ENCODE data around the gene GPX1. TPM values are rescaled to one million over a fixed set of nuclear protein-coding genes. Genes with fewer than 3 reads are reported as not detected.
A peak's percentile ranks its signal among the peaks of the same experiment; 100 is the strongest.
"Not testable (repeated sequence)": the region's sequence is repeated elsewhere in the genome, so short reads cannot be mapped to it uniquely, and the experiment has no call there.

Gene GPX1
- polyA plus RNA-seq, 3 donors: 1,287 to 2,105 (median 1,394) TPM

DNA sequence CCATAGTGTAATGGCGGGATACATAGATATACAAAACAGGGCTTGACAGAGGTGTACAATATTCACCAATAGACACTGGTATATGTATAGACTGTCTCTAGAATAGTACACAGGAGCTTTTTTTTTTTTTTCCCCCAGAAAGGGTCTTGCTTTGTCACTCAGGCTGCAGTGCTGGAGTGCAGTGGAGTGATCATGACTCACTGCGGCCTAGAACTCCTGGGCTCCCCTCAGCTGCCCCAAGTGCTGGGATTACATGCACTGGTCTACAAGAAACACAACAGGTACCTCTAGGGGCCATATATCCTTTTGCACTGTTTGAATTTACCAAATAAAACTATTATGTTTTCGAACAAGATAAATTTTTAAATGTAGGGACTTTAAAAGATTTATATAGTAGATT lies 41.3 kb upstream of the GPX1 start:
- Histone ChIP-seq H2AFZ (ENCODE audit: insufficient read depth, low read depth, low read length, poor library complexity, severe bottlenecking) (no peak overlapping the region), H3K4me3 (replicated peaks in 1 of 3; ENCODE audit: low read depth in 2 of 3, low read length in 3 of 3) (no peak overlapping the region), H4K20me1 (ENCODE audit: insufficient read depth, low read length) (peaks cover 100% of the 10 kb centered on the region), H3K9ac (ENCODE audit: insufficient read depth, low read length, poor library complexity, severe bottlenecking) (no peak overlapping the region), H3K79me2 (ENCODE audit: insufficient read depth, low read length) (peaks cover 100% of the 10 kb centered on the region), H3K27ac (ENCODE audit: low read depth in 1 of 2, low read length in 2 of 2) (no peak overlapping the region), H3K27me3 (ENCODE audit: control insufficient read depth in 2 of 2, insufficient read depth in 2 of 2, low read length in 2 of 2) (no peaks in the 10 kb centered on the region), H3K9me3 (replicated peaks in 1 of 2; ENCODE audit: control insufficient read depth in 1 of 2, insufficient read depth in 1 of 2, low read length in 2 of 2) (no peaks in the 10 kb centered on the region), H3K36me3 (replicated peaks in 1 of 2; ENCODE audit: control insufficient read depth in 1 of 2, insufficient read depth in 2 of 2, low read length in 2 of 2) (peaks cover 12 to 55% of the 10 kb centered on the region in 2 donors), H3K4me2 (replicated peaks; ENCODE audit: extremely low read depth, low read length, poor library complexity, severe bottlenecking) (no peak overlapping the region), H3K4me1 (ENCODE audit: control insufficient read depth in 1 of 2, insufficient read depth in 2 of 2, low read length in 2 of 2) (peaks cover 25 to 40% of the 10 kb centered on the region in 2 donors)
- peaks cover 0 to 3% (median 0%) of the 10 kb centered on the region in 7 donors for H3K9me3 Mint-ChIP-seq
- intact Hi-C loops (cut with micrococcal nuclease): no loop called here
- no peaks in the 10 kb centered on the region for H3K27me3 Mint-ChIP-seq (ENCODE audit: low read depth in 3 of 3)
- peaks cover 50 to 73% of the 10 kb centered on the region in 2 donors for H3K36me3 Mint-ChIP-seq
- H3K4me3 Mint-ChIP-seq: no peak overlapping the region
- peak in 1 of 3 donors; percentile 40 for DNase-seq
- peaks cover 37% of the 10 kb centered on the region for H3K4me1 Mint-ChIP-seq
- H3K27ac Mint-ChIP-seq: peak overlapping the region in 3 of 7 donors; percentile 18 to 75 (median 25)
- WGBS (ENCODE audit: insufficient coverage): 100% methylated on average over 1 of the region's 3 CpGs
- TF ChIP-seq, protein P1, sequence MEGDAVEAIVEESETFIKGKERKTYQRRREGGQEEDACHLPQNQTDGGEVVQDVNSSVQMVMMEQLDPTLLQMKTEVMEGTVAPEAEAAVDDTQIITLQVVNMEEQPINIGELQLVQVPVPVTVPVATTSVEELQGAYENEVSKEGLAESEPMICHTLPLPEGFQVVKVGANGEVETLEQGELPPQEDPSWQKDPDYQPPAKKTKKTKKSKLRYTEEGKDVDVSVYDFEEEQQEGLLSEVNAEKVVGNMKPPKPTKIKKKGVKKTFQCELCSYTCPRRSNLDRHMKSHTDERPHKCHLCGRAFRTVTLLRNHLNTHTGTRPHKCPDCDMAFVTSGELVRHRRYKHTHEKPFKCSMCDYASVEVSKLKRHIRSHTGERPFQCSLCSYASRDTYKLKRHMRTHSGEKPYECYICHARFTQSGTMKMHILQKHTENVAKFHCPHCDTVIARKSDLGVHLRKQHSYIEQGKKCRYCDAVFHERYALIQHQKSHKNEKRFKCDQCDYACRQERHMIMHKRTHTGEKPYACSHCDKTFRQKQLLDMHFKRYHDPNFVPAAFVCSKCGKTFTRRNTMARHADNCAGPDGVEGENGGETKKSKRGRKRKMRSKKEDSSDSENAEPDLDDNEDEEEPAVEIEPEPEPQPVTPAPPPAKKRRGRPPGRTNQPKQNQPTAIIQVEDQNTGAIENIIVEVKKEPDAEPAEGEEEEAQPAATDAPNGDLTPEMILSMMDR (IDR thresholded peaks at IDR 0.05): no peak

DNA sequence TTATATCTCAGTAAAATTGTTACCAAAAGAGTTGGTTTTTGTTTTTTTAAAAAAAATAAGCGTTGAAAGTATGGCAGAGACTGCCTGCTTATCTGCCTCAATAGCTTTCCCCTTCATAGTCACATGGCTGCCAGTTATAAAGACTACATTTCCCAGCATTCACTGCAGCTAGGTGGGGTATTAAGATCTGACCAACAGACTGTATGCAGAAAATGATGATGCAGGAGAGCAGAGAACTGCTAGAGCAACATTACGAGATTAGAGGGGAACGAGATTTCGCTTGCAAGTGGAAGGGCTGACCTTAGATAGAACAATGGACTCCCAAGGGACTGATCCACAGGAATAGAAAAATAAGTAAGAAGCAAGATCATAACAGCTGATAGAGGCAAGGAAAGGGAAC lies 39.3 kb upstream of the GPX1 start:
- no peak overlapping the region for H2AFZ ChIP-seq (ENCODE audit: insufficient read depth, low read depth, low read length, poor library complexity, severe bottlenecking)
- 83% methylated on average over 1 of the region's 4 CpGs for WGBS (ENCODE audit: insufficient coverage)
- H3K27me3 Mint-ChIP-seq (ENCODE audit: low read depth in 3 of 3): no peaks in the 10 kb centered on the region
- peaks cover 100% of the 10 kb centered on the region for H4K20me1 ChIP-seq (ENCODE audit: insufficient read depth, low read length)
- peak overlapping the region in 6 of 7 donors; percentile 1 to 80 (median 52) for H3K27ac Mint-ChIP-seq
- intact Hi-C loops (cut with micrococcal nuclease): no loop called here
- no peaks in the 10 kb centered on the region for H3K27me3 ChIP-seq (ENCODE audit: control insufficient read depth in 2 of 2, insufficient read depth in 2 of 2, low read length in 2 of 2)
- peak overlapping the region in 1 of 2 donors; percentile 49 for H3K27ac ChIP-seq (ENCODE audit: low read depth in 1 of 2, low read length in 2 of 2)
- TF ChIP-seq, protein P1 (IDR thresholded peaks at IDR 0.05): no peak
- no peak overlapping the region for H3K4me3 ChIP-seq (replicated peaks in 1 of 3; ENCODE audit: low read depth in 2 of 3, low read length in 3 of 3)
- peaks cover 100% of the 10 kb centered on the region for H3K79me2 ChIP-seq (ENCODE audit: insufficient read depth, low read length)
- H3K9me3 ChIP-seq (replicated peaks in 1 of 2; ENCODE audit: control insufficient read depth in 1 of 2, insufficient read depth in 1 of 2, low read length in 2 of 2): no peaks in the 10 kb centered on the region
- H3K4me1 ChIP-seq (ENCODE audit: control insufficient read depth in 1 of 2, insufficient read depth in 2 of 2, low read length in 2 of 2): peaks cover 25 to 40% of the 10 kb centered on the region in 2 donors
- peaks cover 41% of the 10 kb centered on the region for H3K4me1 Mint-ChIP-seq
- peak in 2 of 3 donors; percentile 34 to 39 for DNase-seq
- no peak overlapping the region for H3K4me3 Mint-ChIP-seq
- no peak overlapping the region for H3K4me2 ChIP-seq (replicated peaks; ENCODE audit: extremely low read depth, low read length, poor library complexity, severe bottlenecking)
- H3K36me3 Mint-ChIP-seq: peaks cover 47 to 72% of the 10 kb centered on the region in 2 donors
- no peak overlapping the region for H3K9ac ChIP-seq (ENCODE audit: insufficient read depth, low read length, poor library complexity, severe bottlenecking)
- H3K36me3 ChIP-seq (replicated peaks in 1 of 2; ENCODE audit: control insufficient read depth in 1 of 2, insufficient read depth in 2 of 2, low read length in 2 of 2): peaks cover 14 to 41% of the 10 kb centered on the region in 2 donors
- H3K9me3 Mint-ChIP-seq: peaks cover 0 to 3% (median 0%) of the 10 kb centered on the region in 7 donors

DNA sequence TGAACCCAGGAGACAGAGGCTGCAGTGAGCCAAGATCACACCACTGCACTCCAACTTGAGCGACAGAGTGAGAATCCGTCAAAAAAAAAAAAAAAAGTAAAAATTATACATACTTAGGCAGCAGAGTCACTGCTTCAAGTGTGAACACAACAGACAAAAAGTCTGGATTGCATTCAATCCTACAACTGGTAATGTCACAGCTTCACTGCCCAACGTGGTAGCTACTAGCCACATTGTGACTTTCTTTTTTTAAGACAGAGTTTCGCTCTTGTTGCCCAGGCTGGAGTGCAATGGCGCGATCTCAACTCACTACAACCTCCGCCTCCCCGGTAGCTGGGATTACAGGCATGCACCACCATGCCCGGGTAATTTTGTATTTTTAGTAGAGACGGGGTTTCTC lies 33.2 kb upstream of the GPX1 start:
- 80% methylated on average over 1 of the region's 10 CpGs for WGBS (ENCODE audit: insufficient coverage)
- DNase-seq; H3K9me3 ChIP-seq (replicated peaks in 1 of 2; ENCODE audit: control insufficient read depth in 1 of 2, insufficient read depth in 1 of 2, low read length in 2 of 2); H3K4me3 ChIP-seq (replicated peaks in 1 of 3; ENCODE audit: low read depth in 2 of 3, low read length in 3 of 3); H3K4me3 Mint-ChIP-seq; H3K27ac ChIP-seq (ENCODE audit: low read depth in 1 of 2, low read length in 2 of 2); H3K9me3 Mint-ChIP-seq; H3K27me3 ChIP-seq (ENCODE audit: control insufficient read depth in 2 of 2, insufficient read depth in 2 of 2, low read length in 2 of 2); H3K4me2 ChIP-seq (replicated peaks; ENCODE audit: extremely low read depth, low read length, poor library complexity, severe bottlenecking); intact Hi-C loops (cut with micrococcal nuclease); H2AFZ ChIP-seq (ENCODE audit: insufficient read depth, low read depth, low read length, poor library complexity, severe bottlenecking); H3K27me3 Mint-ChIP-seq (ENCODE audit: low read depth in 3 of 3); H3K9ac ChIP-seq (ENCODE audit: insufficient read depth, low read length, poor library complexity, severe bottlenecking): not testable (repeated sequence)
- H3K27ac Mint-ChIP-seq: peak overlapping the region in 4 of 7 donors; percentile 13 to 77 (median 48)
- Histone ChIP-seq H3K79me2 (ENCODE audit: insufficient read depth, low read length) (peaks cover 99% of the 10 kb centered on the region), H3K4me1 (ENCODE audit: control insufficient read depth in 1 of 2, insufficient read depth in 2 of 2, low read length in 2 of 2) (peaks cover 29 to 40% of the 10 kb centered on the region in 2 donors), H3K36me3 (replicated peaks in 1 of 2; ENCODE audit: control insufficient read depth in 1 of 2, insufficient read depth in 2 of 2, low read length in 2 of 2) (peaks cover 17 to 35% of the 10 kb centered on the region in 2 donors), H4K20me1 (ENCODE audit: insufficient read depth, low read length) (peaks cover 98% of the 10 kb centered on the region)
- H3K4me1 Mint-ChIP-seq: peaks cover 41% of the 10 kb centered on the region
- peaks cover 26 to 44% of the 10 kb centered on the region in 2 donors for H3K36me3 Mint-ChIP-seq

All from CD14-positive monocyte (primary cell).